Suprapubic skin (tissue), 4 donors: Measurements from ENCODE around the gene FCRL4.

Experiments used
- EP300 ChIP-seq: sonication (generic); formaldehyde crosslinking; IDR thresholded peaks from one replicate; pipeline ENCODE4 v1.6.1; 2017; ENCODE audit warnings: antibody characterized with exemption
- POLR2A ChIP-seq, 2 donors: fragments of 450-650 bp; IDR thresholded peaks; one replicate each; pipeline ENCODE4 v1.6.1; 2017; ENCODE audit warnings: antibody characterized with exemption in 2 of 2, mild to moderate bottlenecking in 2 of 2, moderate library complexity in 2 of 2
- POLR2AphosphoS5 ChIP-seq, 3 donors: sonication (generic); formaldehyde crosslinking; IDR thresholded peaks; one replicate each; pipeline ENCODE4 v1.6.1; 2017; ENCODE audit warnings: antibody characterized with exemption in 3 of 3
- TF ChIP-seq, protein P1 (sequence below), 2 donors: fragments of 200-600 bp in 1 of 2; fragments of 450-650 bp in 1 of 2; sonication (generic) in 1 of 2; IDR thresholded peaks; one replicate each; pipeline ENCODE4 v1.5.1; 2016 to 2019; ENCODE audit warnings: antibody characterized with exemption in 2 of 2, mild to moderate bottlenecking in 1 of 2, moderate library complexity in 1 of 2

GRCh38 chr1:157585984-157586383, 11.9 kb downstream of the FCRL4 start:
- TF ChIP-seq, protein P1, sequence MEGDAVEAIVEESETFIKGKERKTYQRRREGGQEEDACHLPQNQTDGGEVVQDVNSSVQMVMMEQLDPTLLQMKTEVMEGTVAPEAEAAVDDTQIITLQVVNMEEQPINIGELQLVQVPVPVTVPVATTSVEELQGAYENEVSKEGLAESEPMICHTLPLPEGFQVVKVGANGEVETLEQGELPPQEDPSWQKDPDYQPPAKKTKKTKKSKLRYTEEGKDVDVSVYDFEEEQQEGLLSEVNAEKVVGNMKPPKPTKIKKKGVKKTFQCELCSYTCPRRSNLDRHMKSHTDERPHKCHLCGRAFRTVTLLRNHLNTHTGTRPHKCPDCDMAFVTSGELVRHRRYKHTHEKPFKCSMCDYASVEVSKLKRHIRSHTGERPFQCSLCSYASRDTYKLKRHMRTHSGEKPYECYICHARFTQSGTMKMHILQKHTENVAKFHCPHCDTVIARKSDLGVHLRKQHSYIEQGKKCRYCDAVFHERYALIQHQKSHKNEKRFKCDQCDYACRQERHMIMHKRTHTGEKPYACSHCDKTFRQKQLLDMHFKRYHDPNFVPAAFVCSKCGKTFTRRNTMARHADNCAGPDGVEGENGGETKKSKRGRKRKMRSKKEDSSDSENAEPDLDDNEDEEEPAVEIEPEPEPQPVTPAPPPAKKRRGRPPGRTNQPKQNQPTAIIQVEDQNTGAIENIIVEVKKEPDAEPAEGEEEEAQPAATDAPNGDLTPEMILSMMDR (IDR thresholded peaks at IDR 0.05): no peak
- TF ChIP-seq POLR2A (IDR thresholded peaks at IDR 0.05): no peak
- no peak for TF ChIP-seq EP300
- no peak for TF ChIP-seq POLR2AphosphoS5 (IDR thresholded peaks at IDR 0.05)
